Loucy (cell line): ENCODE data around the gene CD6.

ENCODE experiments used
- EZH2phosphoT487 ChIP-seq: fragments of 200-600 bp; IDR thresholded peaks from 2 replicates; pipeline ENCODE4 v1.6.1; 2018; ENCODE audit warnings: antibody characterized with exemption, mild to moderate bottlenecking, moderate library complexity, borderline replicate concordance
- TF ChIP-seq, protein P1 (sequence below): fragments of 200-600 bp; sonication (generic); conservative IDR thresholded peaks from 2 replicates; pipeline ENCODE4 v1.5.1; 2014; ENCODE audit warnings: mild to moderate bottlenecking, antibody characterized with exemption, low read length

DNA sequence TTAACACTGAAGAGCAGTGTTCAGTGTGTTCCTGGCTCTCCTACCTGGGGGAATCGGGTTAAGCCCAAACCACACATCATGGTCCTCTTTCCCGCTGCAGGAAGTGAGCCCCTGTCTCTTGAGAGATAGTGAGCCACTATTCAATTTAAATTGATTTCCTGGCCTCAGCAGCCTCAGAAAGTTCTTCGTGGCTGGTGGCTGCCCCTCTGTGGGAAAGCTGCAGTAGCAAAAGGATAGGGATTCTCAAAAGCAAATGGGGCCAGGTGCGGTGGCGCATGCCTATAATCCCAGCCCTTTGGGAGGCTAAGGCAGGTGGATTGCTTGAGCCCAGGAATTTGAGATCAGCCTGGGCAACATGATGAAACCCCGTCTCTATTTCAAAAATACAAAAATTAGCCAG, 81.7 kb downstream of the CD6 start:
- TF ChIP-seq, protein P1, sequence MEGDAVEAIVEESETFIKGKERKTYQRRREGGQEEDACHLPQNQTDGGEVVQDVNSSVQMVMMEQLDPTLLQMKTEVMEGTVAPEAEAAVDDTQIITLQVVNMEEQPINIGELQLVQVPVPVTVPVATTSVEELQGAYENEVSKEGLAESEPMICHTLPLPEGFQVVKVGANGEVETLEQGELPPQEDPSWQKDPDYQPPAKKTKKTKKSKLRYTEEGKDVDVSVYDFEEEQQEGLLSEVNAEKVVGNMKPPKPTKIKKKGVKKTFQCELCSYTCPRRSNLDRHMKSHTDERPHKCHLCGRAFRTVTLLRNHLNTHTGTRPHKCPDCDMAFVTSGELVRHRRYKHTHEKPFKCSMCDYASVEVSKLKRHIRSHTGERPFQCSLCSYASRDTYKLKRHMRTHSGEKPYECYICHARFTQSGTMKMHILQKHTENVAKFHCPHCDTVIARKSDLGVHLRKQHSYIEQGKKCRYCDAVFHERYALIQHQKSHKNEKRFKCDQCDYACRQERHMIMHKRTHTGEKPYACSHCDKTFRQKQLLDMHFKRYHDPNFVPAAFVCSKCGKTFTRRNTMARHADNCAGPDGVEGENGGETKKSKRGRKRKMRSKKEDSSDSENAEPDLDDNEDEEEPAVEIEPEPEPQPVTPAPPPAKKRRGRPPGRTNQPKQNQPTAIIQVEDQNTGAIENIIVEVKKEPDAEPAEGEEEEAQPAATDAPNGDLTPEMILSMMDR, result no peak
- TF ChIP-seq EZH2phosphoT487, result no peak
